Measurements from ENCODE around the gene EPHA10. TPM values are rescaled to one million over a fixed set of nuclear protein-coding genes. Genes with fewer than 3 reads are reported as not detected.
A peak's percentile ranks its signal among the peaks of the same experiment; 100 is the strongest.

The EPHA10 gene
- total and polyA plus RNA-seq, 4 donors, result 0.05 to 0.25 (median 0.12) TPM; not detected in 1

GRCh38 chr1:37807220-37807554 is 42.3 kb upstream of the EPHA10 start:
- H3K36me3 ChIP-seq (ENCODE audit: control insufficient read depth in 1 of 2, insufficient read depth in 2 of 2, low read length in 1 of 2), result peaks cover 2 to 7% of the 10 kb centered on the region in 2 donors
- ATAC-seq (ENCODE audit: low FRiP score), result no peak
- H3K27ac ChIP-seq (ENCODE audit: low read depth in 1 of 2, low read length in 2 of 2), result peak overlapping the region in 1 of 2 donors; percentile 78
- intact Hi-C loops (cut with DNase I), result loop anchor here (5.0 to 10.0 kb wide), 3 partner anchors 110 to 1342 kb away; partner anchors contain the start of genes CDCA8 (in 1 of the 2) and MRPS15 (in 1 of the 2)
- no peaks in the 10 kb centered on the region for H3K9me3 ChIP-seq (ENCODE audit: control insufficient read depth, low read length)
- H3K27me3 ChIP-seq (ENCODE audit: control insufficient read depth in 1 of 2, insufficient read depth in 2 of 2, low read length in 1 of 2), result no peaks in the 10 kb centered on the region
- WGBS, 2 donors, result 10 to 12% methylated on average over 9 of the region's 9 CpGs
- DNase-seq, result no peak
- no peaks in the 10 kb centered on the region for H3K4me1 ChIP-seq (ENCODE audit: control insufficient read depth in 1 of 2, insufficient read depth in 2 of 2, low read length in 2 of 2)
- H3K4me3 ChIP-seq (ENCODE audit: low read length in 2 of 2), result peak overlapping the region; percentile 62 to 90

DNA sequence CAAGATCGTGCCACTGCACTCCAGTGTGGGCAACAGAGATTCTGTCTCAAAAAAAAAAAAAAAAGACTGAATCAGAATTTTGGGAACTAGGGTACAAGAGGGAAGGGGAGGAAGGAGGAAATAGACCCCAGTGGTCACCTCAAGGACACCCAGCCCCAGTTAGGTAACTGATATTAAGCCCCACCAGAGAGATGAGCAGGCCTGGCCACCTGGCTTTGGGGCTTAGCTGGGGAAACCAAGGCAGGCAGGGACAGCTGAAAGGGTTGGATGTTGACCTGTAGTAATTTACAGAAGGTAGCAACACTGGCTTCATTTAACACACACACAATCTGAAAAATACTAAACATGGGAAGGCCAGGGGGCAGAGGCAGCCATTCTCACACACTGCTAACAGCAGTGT is 37.5 kb upstream of the EPHA10 start:
- Histone ChIP-seq H3K9me3 (ENCODE audit: control insufficient read depth, low read length) (no peaks in the 10 kb centered on the region), H3K36me3 (ENCODE audit: control insufficient read depth in 1 of 2, insufficient read depth in 2 of 2, low read length in 1 of 2) (peaks cover 2 to 7% of the 10 kb centered on the region in 2 donors), H3K27ac (ENCODE audit: low read depth in 1 of 2, low read length in 2 of 2) (no peak overlapping the region), H3K27me3 (ENCODE audit: control insufficient read depth in 1 of 2, insufficient read depth in 2 of 2, low read length in 1 of 2) (no peaks in the 10 kb centered on the region), H3K4me3 (ENCODE audit: low read length in 2 of 2) (no peak overlapping the region), H3K4me1 (ENCODE audit: control insufficient read depth in 1 of 2, insufficient read depth in 2 of 2, low read length in 2 of 2) (no peaks in the 10 kb centered on the region)
- DNase-seq (no peak), ATAC-seq (ENCODE audit: low FRiP score) (no peak)
- 96 to 100% methylated on average over 1 of the region's 1 CpG for WGBS, 2 donors
- intact Hi-C loops (cut with DNase I), result loop anchor here in 1 of 2 donors (10.0 kb wide), 1 partner anchor 1338 kb away; the partner anchor contains the start of gene MRPS15

DNA sequence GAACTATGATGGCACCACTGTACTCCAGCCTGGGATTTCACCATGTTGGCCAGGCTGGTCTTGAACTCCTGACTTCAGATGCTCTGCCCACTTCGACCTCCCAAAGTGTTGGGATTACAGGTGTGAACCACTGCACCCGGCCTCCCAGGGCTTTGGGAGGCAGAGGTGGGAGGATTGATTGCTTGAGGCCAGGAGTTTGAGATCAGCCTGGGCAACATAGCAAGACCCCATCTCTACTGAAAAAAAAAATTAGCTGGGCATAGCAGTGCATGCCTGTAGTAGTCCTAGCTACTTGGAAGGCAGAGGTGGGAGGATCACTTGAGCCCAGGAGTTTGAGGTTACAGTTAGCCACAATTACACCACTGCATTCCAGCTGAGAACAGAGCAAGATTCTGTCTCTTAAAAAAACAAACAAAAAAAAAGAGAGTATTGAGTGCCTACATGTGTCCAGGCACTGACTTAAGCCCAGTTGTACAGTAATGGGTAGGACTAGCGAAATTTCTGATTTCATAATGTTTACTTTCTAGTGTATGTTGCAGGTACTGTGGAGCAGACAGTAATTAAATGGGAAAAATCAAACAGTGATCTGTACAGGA is 32.9 kb upstream of the EPHA10 start:
- ATAC-seq (ENCODE audit: low FRiP score) (no peak), DNase-seq (peak in 1 of 2 donors; percentile 27)
- no peaks in the 10 kb centered on the region for H3K36me3 ChIP-seq (ENCODE audit: control insufficient read depth in 1 of 2, insufficient read depth in 2 of 2, low read length in 1 of 2)

DNA sequence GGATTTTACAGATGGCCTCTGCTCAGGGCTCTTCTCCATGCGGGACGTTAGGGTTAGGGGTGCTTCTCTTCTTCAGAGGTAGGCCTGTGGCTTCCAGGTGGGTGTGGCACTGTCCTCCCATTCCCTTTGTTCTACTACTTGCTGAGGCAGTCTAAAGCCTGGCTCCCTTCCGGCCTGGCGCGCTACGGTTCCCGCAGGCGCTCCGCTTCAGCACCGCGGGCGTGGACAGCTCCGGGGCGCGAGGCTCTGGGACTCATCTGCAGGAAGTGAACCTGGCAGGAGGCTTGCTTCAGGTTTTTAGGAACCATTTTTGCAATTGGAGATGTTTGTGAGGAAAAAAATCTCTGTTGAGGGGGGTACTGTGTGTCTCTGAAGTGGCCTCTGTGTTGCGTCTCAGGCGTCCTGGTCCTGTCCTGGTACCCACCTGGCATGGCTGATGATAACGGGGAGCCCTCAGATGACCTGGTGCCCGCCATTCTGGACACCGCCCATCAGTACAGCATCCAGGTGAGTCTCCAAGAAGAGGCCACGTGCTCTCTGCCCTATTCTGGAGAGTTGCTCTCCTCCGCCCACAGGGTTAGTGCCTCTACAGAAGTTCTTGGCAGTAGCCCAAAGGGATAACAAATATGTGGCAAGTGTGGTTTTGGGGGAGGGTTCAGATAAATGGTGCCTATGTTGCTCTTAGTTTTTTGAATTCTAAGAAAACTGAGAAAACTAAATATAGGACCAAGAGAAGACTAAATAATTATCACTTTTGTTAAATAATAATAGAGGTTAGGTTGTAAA is 30.6 kb upstream of the EPHA10 start:
- intact Hi-C loops (cut with DNase I), result no loop called here
- ATAC-seq (ENCODE audit: low FRiP score), result peak; percentile 69
- Histone ChIP-seq H3K9me3 (ENCODE audit: control insufficient read depth, low read length) (no peaks in the 10 kb centered on the region), H3K27ac (ENCODE audit: low read depth in 1 of 2, low read length in 2 of 2) (no peak overlapping the region), H3K36me3 (ENCODE audit: control insufficient read depth in 1 of 2, insufficient read depth in 2 of 2, low read length in 1 of 2) (no peaks in the 10 kb centered on the region), H3K4me1 (ENCODE audit: control insufficient read depth in 1 of 2, insufficient read depth in 2 of 2, low read length in 2 of 2) (no peaks in the 10 kb centered on the region), H3K27me3 (ENCODE audit: control insufficient read depth in 1 of 2, insufficient read depth in 2 of 2, low read length in 1 of 2) (no peaks in the 10 kb centered on the region), H3K4me3 (ENCODE audit: low read length in 2 of 2) (no peak overlapping the region)
- WGBS, 2 donors, result 24 to 25% methylated on average over 22 of the region's 22 CpGs
- DNase-seq, result peak; percentile 58 to 88

More for the DNA sequence above, 32.9 kb upstream of the EPHA10 start:
- Histone ChIP-seq H3K27ac (ENCODE audit: low read depth in 1 of 2, low read length in 2 of 2) (no peak overlapping the region), H3K4me1 (ENCODE audit: control insufficient read depth in 1 of 2, insufficient read depth in 2 of 2, low read length in 2 of 2) (no peaks in the 10 kb centered on the region), H3K9me3 (ENCODE audit: control insufficient read depth, low read length) (no peaks in the 10 kb centered on the region), H3K27me3 (ENCODE audit: control insufficient read depth in 1 of 2, insufficient read depth in 2 of 2, low read length in 1 of 2) (no peaks in the 10 kb centered on the region), H3K4me3 (ENCODE audit: low read length in 2 of 2) (no peak overlapping the region)
- intact Hi-C loops (cut with DNase I), result no loop called here
- WGBS, 2 donors, result 88% methylated on average over 3 of the region's 3 CpGs

- 9 to 10% methylated on average over 39 to 59 of the region's 59 CpGs for WGBS, 2 donors
- H3K36me3 ChIP-seq (ENCODE audit: control insufficient read depth in 1 of 2, insufficient read depth in 2 of 2, low read length in 1 of 2), result no peaks in the 10 kb centered on the region
- no peaks in the 10 kb centered on the region for H3K4me1 ChIP-seq (ENCODE audit: control insufficient read depth in 1 of 2, insufficient read depth in 2 of 2, low read length in 2 of 2)
- DNase-seq (no peak), ATAC-seq (ENCODE audit: low FRiP score) (no peak)
- H3K9me3 ChIP-seq (ENCODE audit: control insufficient read depth, low read length), result no peaks in the 10 kb centered on the region
- no peak overlapping the region for H3K27ac ChIP-seq (ENCODE audit: low read depth in 1 of 2, low read length in 2 of 2)
- intact Hi-C loops (cut with DNase I), result no loop called here
- H3K27me3 ChIP-seq (ENCODE audit: control insufficient read depth in 1 of 2, insufficient read depth in 2 of 2, low read length in 1 of 2), result no peaks in the 10 kb centered on the region
- H3K4me3 ChIP-seq (ENCODE audit: low read length in 2 of 2), result peak overlapping the region; percentile 68 to 71
Observed at GRCh38 chr1:37794372-37795339, 29.7 kb upstream of the EPHA10 start.

DNA sequence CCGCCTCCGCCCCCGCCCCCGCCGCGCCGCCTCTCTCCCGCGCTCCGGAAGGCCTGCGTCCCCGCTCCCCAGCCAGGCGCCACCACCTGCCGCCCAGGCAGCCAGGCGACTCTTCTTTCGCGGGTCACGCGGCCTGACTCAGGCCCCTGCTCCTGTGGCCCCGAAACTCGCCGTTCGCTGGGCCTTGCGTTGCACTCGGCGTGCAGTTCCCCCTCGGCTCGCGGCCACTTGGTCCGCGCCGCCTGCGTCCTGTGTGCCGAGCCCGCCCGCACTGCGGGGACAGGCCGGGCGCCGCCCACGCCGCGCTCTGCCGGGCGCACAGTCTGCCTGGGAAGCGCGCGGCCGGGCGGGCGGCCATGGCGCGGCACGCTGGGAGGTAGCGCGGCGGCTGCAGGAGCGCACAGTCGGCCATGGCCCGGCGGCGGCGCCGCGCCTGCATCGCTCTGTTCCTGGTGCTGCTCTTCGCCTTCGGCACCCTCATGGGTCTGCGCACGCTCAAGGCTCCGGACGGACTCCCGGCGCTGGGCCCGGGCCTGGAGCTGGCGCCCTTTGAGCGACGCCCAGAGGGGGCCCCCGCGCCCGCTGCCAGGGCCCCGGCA is 29.0 kb upstream of the EPHA10 start, which contains the start of gene MANEAL:
TSS of gene MANEAL (plus strand) at position 75 of the 599 bp plus-strand sequence. CDS start at position 411, 336 bp downstream.
- Histone ChIP-seq H3K4me1 (ENCODE audit: control insufficient read depth in 1 of 2, insufficient read depth in 2 of 2, low read length in 2 of 2) (no peaks in the 10 kb centered on the region), H3K27me3 (ENCODE audit: control insufficient read depth in 1 of 2, insufficient read depth in 2 of 2, low read length in 1 of 2) (no peaks in the 10 kb centered on the region), H3K27ac (ENCODE audit: low read depth in 1 of 2, low read length in 2 of 2) (no peak within 1 kb of the TSS), H3K36me3 (ENCODE audit: control insufficient read depth in 1 of 2, insufficient read depth in 2 of 2, low read length in 1 of 2) (no peaks in the 10 kb centered on the region), H3K4me3 (ENCODE audit: low read length in 2 of 2) (peak within 1 kb of the TSS; percentile 68 to 71), H3K9me3 (ENCODE audit: control insufficient read depth, low read length) (no peaks in the 10 kb centered on the region)
- ATAC-seq (ENCODE audit: low FRiP score) (peak; percentile 44), DNase-seq (peak; percentile 58 to 81)
- WGBS, 2 donors, result 0 to 1% methylated on average over 57 to 82 of the region's 82 CpGs
- intact Hi-C loops (cut with DNase I), result no loop called here

- Histone ChIP-seq H3K9me3 (ENCODE audit: control insufficient read depth, low read length) (no peaks in the 10 kb centered on the region), H3K27me3 (ENCODE audit: control insufficient read depth in 1 of 2, insufficient read depth in 2 of 2, low read length in 1 of 2) (no peaks in the 10 kb centered on the region), H3K27ac (ENCODE audit: low read depth in 1 of 2, low read length in 2 of 2) (no peak overlapping the region), H3K4me3 (ENCODE audit: low read length in 2 of 2) (no peak overlapping the region), H3K36me3 (ENCODE audit: control insufficient read depth in 1 of 2, insufficient read depth in 2 of 2, low read length in 1 of 2) (no peaks in the 10 kb centered on the region), H3K4me1 (ENCODE audit: control insufficient read depth in 1 of 2, insufficient read depth in 2 of 2, low read length in 2 of 2) (no peaks in the 10 kb centered on the region)
- WGBS, 2 donors, result 29% methylated on average over 35 to 36 of the region's 36 CpGs
- ATAC-seq (ENCODE audit: low FRiP score) (peak; percentile 7), DNase-seq (no peak)
- intact Hi-C loops (cut with DNase I), result no loop called here
Observed at GRCh38 chr1:37792943-37793686, 28.2 kb upstream of the EPHA10 start.

All from aorta (tissue), 5 donors.